ENCODE data around the gene ZNF101. TPM values are rescaled to one million over a fixed set of nuclear protein-coding genes. Genes with fewer than 3 reads are reported as not detected.
"Not testable (repeated sequence)": the region's sequence is repeated elsewhere in the genome, so short reads cannot be mapped to it uniquely, and the experiment has no call there.

The ZNF101 gene
- total and polyA plus RNA-seq, 9 of the 15 experiments (the other 6 are each of a cell fraction or from before 2014, with no cell fraction given): 9.6 to 20.3 (median 12.4) TPM

- Histone ChIP-seq H3K9me1 (ENCODE audit: control insufficient read depth, insufficient read depth, low read length) (no peaks in the 10 kb centered on the region), H2AFZ (ENCODE audit: low read depth, low read length) (no peak overlapping the region), H3K9ac (ENCODE audit: insufficient read depth in 1 of 2, low read depth in 2 of 2, low read length in 2 of 2) (no peak overlapping the region), H3K4me1 (replicated peaks in 1 of 2; ENCODE audit: control insufficient read depth in 2 of 2, insufficient read depth in 2 of 2, low read length in 2 of 2) (no peaks in the 10 kb centered on the region), H3K79me2 (ENCODE audit: control insufficient read depth, insufficient read depth, low read length) (no peaks in the 10 kb centered on the region), H3K36me3 (ENCODE audit: control insufficient read depth, insufficient read depth, low read length) (no peaks in the 10 kb centered on the region), H4K20me1 (replicated peaks; ENCODE audit: control insufficient read depth, insufficient read depth, low read length) (no peaks in the 10 kb centered on the region), H3K9me3 (replicated peaks; ENCODE audit: control insufficient read depth, insufficient read depth, low read depth, low read length) (no peaks in the 10 kb centered on the region), H3K27ac (ENCODE audit: extremely low read depth, low read depth, low read length) (no peak overlapping the region), H3K4me2 (ENCODE audit: insufficient read depth, low read length) (no peak overlapping the region), H3K4me3 (no peak overlapping the region), H3K27me3 (ENCODE audit: control insufficient read depth in 2 of 2, insufficient read depth in 2 of 2, low read length in 2 of 2) (peaks cover 0 to 6% of the 10 kb centered on the region in 2 experiments; a peak in 2 of 5 replicates)
- BruUV-seq (replicated peaks): no TSS peak
- TF ChIP-seq ZNF184 (CRISPR knock-in tag; IDR thresholded peaks at IDR 0.05): no peak
- TF ChIP-seq, protein P1, sequence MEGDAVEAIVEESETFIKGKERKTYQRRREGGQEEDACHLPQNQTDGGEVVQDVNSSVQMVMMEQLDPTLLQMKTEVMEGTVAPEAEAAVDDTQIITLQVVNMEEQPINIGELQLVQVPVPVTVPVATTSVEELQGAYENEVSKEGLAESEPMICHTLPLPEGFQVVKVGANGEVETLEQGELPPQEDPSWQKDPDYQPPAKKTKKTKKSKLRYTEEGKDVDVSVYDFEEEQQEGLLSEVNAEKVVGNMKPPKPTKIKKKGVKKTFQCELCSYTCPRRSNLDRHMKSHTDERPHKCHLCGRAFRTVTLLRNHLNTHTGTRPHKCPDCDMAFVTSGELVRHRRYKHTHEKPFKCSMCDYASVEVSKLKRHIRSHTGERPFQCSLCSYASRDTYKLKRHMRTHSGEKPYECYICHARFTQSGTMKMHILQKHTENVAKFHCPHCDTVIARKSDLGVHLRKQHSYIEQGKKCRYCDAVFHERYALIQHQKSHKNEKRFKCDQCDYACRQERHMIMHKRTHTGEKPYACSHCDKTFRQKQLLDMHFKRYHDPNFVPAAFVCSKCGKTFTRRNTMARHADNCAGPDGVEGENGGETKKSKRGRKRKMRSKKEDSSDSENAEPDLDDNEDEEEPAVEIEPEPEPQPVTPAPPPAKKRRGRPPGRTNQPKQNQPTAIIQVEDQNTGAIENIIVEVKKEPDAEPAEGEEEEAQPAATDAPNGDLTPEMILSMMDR (IDR thresholded peaks at IDR 0.05 in 2 of 3, conservative IDR thresholded peaks at IDR 0.05 in 1 of 3; ENCODE audit: insufficient read depth in 2 of 3, low read depth in 1 of 3, low read length in 3 of 3): peak in 2 of 3 experiments; percentile 17 to 41; a peak in 3 of 6 replicates
- no peak for FAIRE-seq
- ChIA-PET POLR2A (no interaction called here), CTCF (ENCODE audit: low intra/inter-chr PET ratio) (no interaction called here)
- intact Hi-C loops (cut with micrococcal nuclease) (no loop called here), in situ Hi-C loops (cut with MboI) (no loop called here)
- ATAC-seq: 0 out of 3 replicates have a peak, but pooled peaks have one; percentile 35
- DNase-seq (ENCODE audit: extremely low read depth in 1 of 4, low spot score in 3 of 4): no peak
- WGBS (ENCODE audit: insufficient coverage, low coverage, missing lambda C conversion rate): 0% methylated on average over 2 of the region's 2 CpGs
Observed at GRCh38 chr19:19696386-19696785, 27.7 kb downstream of the ZNF101 start.

DNA sequence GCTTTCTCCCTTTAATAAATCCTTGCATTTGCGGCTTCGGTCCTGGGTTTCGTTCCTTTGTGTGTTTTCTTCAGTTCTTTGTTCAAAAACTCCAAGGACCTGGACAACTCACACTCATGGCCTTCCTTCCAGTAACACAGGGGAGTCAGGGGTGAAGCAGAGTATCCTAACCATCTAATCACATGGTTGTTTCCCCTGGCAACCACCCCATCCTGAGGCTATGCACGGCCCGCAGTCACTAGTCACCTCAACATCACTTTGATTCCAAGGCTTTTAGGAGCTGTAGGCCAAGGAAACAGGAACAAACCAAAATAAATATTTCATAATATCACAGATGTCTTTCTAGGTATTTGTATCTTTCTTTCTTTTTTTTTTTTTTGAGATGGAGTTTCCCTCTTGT, 28.9 kb downstream of the ZNF101 start:
- ATAC-seq (no peak), FAIRE-seq (no peak), DNase-seq (ENCODE audit: extremely low read depth in 1 of 4, low spot score in 3 of 4) (no peak)
- Histone ChIP-seq H2AFZ (ENCODE audit: low read depth, low read length) (no peak overlapping the region), H3K27ac (ENCODE audit: extremely low read depth, low read depth, low read length) (no peak overlapping the region), H3K4me1 (replicated peaks in 1 of 2; ENCODE audit: control insufficient read depth in 2 of 2, insufficient read depth in 2 of 2, low read length in 2 of 2) (no peaks in the 10 kb centered on the region), H3K9me1 (ENCODE audit: control insufficient read depth, insufficient read depth, low read length) (no peaks in the 10 kb centered on the region), H4K20me1 (replicated peaks; ENCODE audit: control insufficient read depth, insufficient read depth, low read length) (no peaks in the 10 kb centered on the region), H3K79me2 (ENCODE audit: control insufficient read depth, insufficient read depth, low read length) (no peaks in the 10 kb centered on the region), H3K4me2 (ENCODE audit: insufficient read depth, low read length) (no peak overlapping the region), H3K9me3 (replicated peaks; ENCODE audit: control insufficient read depth, insufficient read depth, low read depth, low read length) (no peaks in the 10 kb centered on the region), H3K9ac (ENCODE audit: insufficient read depth in 1 of 2, low read depth in 2 of 2, low read length in 2 of 2) (no peak overlapping the region), H3K36me3 (ENCODE audit: control insufficient read depth, insufficient read depth, low read length) (no peaks in the 10 kb centered on the region), H3K4me3 (no peak overlapping the region), H3K27me3 (ENCODE audit: control insufficient read depth in 2 of 2, insufficient read depth in 2 of 2, low read length in 2 of 2) (peaks cover 0 to 6% of the 10 kb centered on the region in 2 experiments; a peak in 2 of 5 replicates)
- WGBS (ENCODE audit: insufficient coverage, low coverage, missing lambda C conversion rate): 2% methylated on average over 5 of the region's 5 CpGs
- ChIA-PET POLR2A (interaction anchor here (1.0 kb wide), 1 partner anchor 35 kb away, joined by 3 read pairs; the partner anchor contains the start of gene ZNF14), CTCF (ENCODE audit: low intra/inter-chr PET ratio) (no interaction called here)
- TF ChIP-seq RFX1 (IDR thresholded peaks at IDR 0.05) (peak; percentile 51; the same call in 1 of the 2 replicates), ZNF512 (tag; IDR thresholded peaks at IDR 0.05) (no peak), ILK (tag; IDR thresholded peaks at IDR 0.05; ENCODE audit: borderline replicate concordance, low read depth) (no peak)
- intact Hi-C loops (cut with micrococcal nuclease) (no loop called here), in situ Hi-C loops (cut with MboI) (no loop called here)
- BruUV-seq (replicated peaks): no TSS peak

DNA sequence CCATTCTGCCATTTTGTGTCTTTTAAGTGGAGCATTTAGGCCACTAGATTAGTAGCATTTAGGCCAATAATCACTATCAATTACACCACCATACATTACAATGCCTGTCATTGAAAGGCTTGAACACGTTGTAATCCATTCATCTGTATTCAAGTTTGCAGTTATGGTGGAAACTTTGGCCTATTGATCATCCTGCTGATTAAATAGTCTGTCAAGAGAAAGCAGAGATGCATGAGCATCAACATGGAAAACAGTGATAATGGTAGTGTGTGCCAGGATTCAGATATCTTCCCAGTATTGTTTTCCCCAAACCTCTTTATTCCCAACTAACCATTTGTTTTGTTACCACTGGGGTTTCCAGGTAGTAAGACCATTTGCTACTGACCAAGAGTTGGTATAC, 31.9 kb downstream of the ZNF101 start:
- ATAC-seq; H2AFZ ChIP-seq (ENCODE audit: low read depth, low read length); H3K79me2 ChIP-seq (ENCODE audit: control insufficient read depth, insufficient read depth, low read length); FAIRE-seq; H3K4me1 ChIP-seq (replicated peaks in 1 of 2; ENCODE audit: control insufficient read depth in 2 of 2, insufficient read depth in 2 of 2, low read length in 2 of 2); DNase-seq (ENCODE audit: extremely low read depth in 1 of 4, low spot score in 3 of 4); in situ Hi-C loops (cut with MboI); H3K27ac ChIP-seq (ENCODE audit: extremely low read depth, low read depth, low read length); H3K36me3 ChIP-seq (ENCODE audit: control insufficient read depth, insufficient read depth, low read length); CTCF ChIA-PET (ENCODE audit: low intra/inter-chr PET ratio); H3K27me3 ChIP-seq (ENCODE audit: control insufficient read depth in 2 of 2, insufficient read depth in 2 of 2, low read length in 2 of 2); H4K20me1 ChIP-seq (replicated peaks; ENCODE audit: control insufficient read depth, insufficient read depth, low read length); intact Hi-C loops (cut with micrococcal nuclease); H3K9ac ChIP-seq (ENCODE audit: insufficient read depth in 1 of 2, low read depth in 2 of 2, low read length in 2 of 2); H3K9me1 ChIP-seq (ENCODE audit: control insufficient read depth, insufficient read depth, low read length); H3K4me3 ChIP-seq; H3K4me2 ChIP-seq (ENCODE audit: insufficient read depth, low read length); BruUV-seq (replicated peaks); H3K9me3 ChIP-seq (replicated peaks; ENCODE audit: control insufficient read depth, insufficient read depth, low read depth, low read length): not testable (repeated sequence)
- WGBS (ENCODE audit: insufficient coverage, low coverage, missing lambda C conversion rate): 0% methylated on average over 1 of the region's 1 CpG
- POLR2A ChIA-PET: interaction anchor here (0.9 kb wide), 1 partner anchor 30 kb away, joined by 3 read pairs; no protein-coding TSS in a partner anchor
